NCI-H1417 treated with DMSO at 0.1 percent for 48 hours (cell line): Measurements from ENCODE around the gene DUSP22.

Experiments
- DNase-seq: peaks from one replicate; lab custom pipeline; 2025; lab: John Stamatoyannopoulos, UW

The DUSP22 gene

GRCh38 chr6:296151-297122, 4.2 kb downstream of the DUSP22 start:
- no peak for DNase-seq

GRCh38 chr6:297571-298232, 5.4 kb downstream of the DUSP22 start:
- no peak for DNase-seq

GRCh38 chr6:298233-299103, 6.2 kb downstream of the DUSP22 start:
- DNase-seq = no peak

- DNase-seq = no peak
Observed at GRCh38 chr6:299104-299980, 7.1 kb downstream of the DUSP22 start.

DNA sequence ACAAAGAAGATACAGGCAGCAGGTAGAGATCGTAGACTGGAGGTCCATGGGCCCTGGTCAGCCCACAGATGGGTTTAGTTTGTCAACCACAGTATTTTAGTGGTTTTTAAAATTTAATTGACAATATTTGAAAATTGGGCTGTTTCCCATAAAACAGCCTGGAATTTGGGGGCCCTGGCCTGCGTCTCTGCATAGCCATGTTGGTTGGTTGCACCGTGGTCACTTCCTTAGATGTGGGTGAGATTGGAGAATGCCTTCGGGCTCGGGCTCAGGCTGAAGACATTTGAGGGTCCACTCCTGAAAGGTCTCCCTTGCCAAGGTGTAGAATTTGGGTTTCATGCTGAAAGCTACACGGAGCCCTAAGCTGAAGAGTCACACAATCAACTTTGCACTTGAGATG, 7.7 kb downstream of the DUSP22 start:
- DNase-seq = no peak

- no peak for DNase-seq
Observed at GRCh38 chr6:300494-301198, 8.4 kb downstream of the DUSP22 start.

- no peak for DNase-seq
Observed at GRCh38 chr6:301526-301925, 9.2 kb downstream of the DUSP22 start.

GRCh38 chr6:301929-302705, 9.8 kb downstream of the DUSP22 start:
- no peak for DNase-seq

GRCh38 chr6:302760-303159, 10.5 kb downstream of the DUSP22 start:
- no peak for DNase-seq

DNA sequence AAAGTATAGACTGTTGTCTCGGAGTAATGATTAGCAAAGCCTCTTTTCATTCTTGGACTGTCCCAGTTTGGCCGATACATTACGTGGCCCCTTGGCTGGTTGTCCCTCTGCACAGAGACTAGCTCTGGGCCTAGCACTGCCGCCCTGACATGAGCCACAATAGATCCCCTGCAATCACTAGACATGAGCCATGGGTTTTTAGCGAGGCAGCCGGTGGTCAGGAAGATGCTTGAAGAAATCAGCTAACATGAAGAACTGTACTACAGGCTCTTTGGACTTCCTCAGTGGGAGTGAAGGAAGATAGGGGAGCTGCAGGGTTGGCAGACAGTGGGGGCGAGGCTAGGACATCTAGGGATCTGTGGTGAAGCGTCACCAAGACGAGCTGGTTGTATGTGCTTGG, 11.0 kb downstream of the DUSP22 start:
- no peak for DNase-seq

DNA sequence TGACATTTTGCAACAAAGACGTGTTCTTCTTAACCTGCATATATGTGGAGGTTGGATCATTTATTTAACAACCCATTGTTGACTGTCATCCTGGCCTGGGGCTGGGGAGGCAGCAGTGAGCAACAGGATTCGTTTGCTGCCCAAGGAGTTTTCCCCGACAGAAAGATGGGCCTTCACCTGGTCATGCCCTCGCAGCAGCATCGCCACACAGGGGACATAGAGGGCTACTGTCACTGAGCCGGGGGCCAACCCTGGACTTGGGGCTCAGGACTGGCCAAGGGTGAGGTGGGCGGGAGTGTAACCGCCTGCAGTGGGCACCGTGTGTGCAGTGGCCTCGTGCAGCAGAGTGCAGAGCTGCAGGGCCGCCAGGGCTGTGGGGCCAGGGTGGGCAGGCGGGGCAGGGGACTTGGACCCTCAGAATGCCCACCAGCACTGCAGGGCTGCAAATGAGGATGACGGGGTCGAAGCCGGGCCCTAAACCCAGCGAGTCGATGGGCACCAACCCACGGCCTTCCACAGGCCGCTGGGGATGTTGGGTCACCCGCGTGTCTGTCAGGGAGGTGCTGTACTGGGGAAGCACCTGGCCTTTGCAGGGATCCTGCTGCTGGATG, 11.8 kb downstream of the DUSP22 start:
- no peak for DNase-seq

- DNase-seq = no peak
Observed at GRCh38 chr6:304833-305370, 12.6 kb downstream of the DUSP22 start.

DNA sequence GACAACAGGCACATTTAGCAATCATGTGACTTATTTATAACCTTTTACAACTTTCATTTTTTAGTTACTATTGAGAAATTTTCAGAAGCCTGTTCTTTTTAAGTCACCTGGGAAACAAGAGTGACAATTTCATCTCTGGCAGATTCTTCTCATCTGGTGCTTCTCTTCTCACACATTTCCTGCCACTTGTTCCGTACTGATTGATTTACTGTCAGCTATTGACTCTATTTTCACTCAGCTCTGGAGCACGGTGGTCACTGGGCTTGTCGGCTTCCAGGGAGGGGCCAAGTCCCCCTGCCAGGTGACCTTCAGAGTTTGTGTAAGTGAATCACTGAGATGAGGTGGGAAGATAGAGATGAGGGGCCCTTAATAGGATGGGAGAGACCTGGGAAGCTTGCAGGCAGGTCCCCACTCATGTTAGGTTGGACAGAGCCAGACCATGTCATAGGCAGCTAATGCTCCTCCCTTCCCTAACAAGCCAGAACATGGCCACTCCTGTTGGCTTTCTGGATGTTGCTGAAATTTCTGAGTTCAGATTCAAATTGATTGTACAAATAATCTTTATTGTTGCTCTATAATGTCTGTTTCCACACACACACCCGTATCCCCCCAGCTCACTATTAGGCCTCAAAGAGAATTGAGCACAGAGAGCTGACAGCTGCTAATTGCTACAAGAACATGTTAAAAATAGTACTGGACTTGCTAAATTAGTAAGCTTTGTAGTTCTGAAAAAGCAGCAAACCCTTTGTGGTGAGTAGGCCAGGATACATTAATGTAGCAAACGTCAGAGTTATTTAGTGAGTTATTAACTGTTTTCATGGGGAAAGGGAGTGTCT, 13.3 kb downstream of the DUSP22 start:
- DNase-seq = no peak

GRCh38 chr6:306641-307061, 14.4 kb downstream of the DUSP22 start:
- DNase-seq = no peak

- DNase-seq = no peak
Observed at GRCh38 chr6:307065-307814, 15.0 kb downstream of the DUSP22 start.

DNA sequence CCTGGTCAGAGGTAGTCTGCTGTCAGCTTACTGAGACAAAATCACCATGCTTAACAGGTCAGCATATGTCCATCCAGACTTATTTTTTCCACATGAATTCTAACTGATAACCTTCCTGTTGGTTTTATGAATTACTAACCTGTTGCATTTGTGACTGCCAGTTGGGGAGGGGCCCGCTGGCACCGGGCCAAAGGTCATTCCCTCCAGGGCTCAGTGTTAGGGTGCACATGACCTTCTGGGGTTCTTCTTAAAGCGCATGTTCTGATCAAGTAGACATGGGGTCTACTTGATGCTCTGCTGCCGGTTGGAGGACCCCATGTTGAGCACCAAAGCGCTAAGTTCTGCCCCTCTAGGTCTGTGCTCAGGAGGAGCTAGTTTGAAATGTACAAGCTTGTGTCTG, 15.6 kb downstream of the DUSP22 start:
- DNase-seq = no peak

DNA sequence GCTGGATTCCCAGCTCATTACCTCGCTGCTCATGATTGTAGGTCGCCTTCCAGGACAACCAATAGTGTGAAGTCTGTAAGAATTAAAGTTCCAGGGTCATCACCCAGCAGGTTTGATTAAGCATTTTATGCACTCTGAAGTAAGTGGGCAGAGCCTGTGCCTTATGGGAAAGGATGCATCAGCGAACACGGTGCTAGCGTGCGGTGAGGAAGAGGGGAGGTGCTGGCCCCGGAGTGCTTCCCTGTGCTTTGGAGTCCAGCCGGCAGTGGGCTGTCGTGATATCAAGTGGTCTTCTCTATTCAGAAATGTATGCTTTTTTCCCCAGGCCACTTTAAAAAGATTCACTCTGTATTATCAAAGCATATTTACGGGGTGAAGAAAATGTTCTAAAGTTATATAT, 16.0 kb downstream of the DUSP22 start:
- no peak for DNase-seq

DNA sequence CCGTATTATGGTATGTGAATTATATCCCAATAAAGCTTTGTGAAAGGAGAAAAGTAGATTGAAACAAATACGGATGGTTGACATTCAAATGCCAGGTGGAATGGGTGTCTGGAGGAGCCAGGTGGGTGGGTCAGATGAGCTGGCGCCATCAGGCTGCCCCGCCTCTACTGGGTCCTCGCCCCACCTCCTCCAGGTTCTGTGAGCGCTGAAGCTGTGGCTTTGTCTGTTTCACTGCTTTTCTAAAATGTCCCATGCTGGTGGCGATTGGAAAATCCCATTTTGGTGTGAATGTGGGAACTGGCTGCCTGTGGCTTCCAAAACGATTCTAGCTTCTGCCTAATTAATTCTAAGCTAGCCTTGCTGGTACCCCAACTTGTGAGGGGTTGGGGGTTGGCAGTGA, 16.5 kb downstream of the DUSP22 start:
- no peak for DNase-seq
